Globus pallidus (tissue), 1 donor: ENCODE measurements around the gene ARHGAP24.
"Not testable (repeated sequence)": the region's sequence is repeated elsewhere in the genome, so short reads cannot be mapped to it uniquely, and the experiment has no call there.

ENCODE experiments used
- DNase-seq: peaks from one replicate; pipeline ENCODE4 v3.0.0-alpha.2; 2015; ENCODE audit warnings: low spot score

ARHGAP24 gene

DNA sequence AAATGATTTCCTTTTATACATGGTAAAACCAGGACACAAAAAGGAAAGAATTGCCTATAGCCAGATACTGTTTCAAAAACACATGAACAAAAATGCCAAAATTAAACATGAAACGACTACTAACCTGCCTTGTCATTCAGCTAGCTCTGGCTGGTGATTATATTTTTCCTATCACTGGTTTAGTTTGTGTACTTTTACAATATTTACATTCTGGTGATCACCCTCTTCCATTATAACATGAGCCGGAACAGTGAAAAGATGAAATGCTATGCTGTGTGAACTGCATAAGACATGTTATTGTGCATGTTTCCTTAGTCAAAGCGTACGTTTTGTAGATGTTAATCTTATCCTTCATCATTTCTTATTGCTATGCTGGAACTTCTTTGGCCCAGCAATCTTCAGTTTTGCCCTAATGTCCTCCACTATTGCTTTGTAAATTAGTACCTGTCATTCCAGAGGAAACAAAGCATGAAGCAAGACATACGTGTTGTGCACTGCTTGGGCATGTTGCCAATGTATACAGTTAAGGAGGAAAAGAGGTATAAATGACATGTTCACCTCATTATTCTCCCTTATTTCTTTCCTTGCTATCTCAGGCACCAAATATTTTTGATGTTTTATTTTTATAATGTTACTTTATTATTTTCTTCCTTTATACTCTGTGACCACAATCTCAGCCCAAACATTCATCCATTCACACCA is 386.3 kb downstream of the ARHGAP24 start:
- no peak for DNase-seq

DNA sequence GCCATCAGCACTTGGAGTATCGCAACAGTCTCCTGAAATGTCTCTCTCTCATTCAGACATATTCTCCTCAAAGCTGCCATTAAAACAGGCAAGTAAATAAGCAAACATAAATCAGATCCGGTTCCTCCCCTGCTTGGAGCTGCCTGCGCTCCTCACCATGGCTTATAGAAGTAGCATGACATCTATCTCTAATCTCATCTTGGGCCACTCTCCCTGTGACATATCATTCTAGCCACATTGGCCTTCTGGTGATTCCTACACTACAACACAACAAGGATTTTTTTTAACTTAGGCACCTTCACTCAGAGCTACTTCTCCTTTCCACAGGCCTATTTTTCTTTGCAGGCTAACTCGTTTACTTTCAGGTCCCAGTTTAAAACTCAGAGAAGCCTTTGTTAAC is 387.9 kb downstream of the ARHGAP24 start:
- no peak for DNase-seq

DNA sequence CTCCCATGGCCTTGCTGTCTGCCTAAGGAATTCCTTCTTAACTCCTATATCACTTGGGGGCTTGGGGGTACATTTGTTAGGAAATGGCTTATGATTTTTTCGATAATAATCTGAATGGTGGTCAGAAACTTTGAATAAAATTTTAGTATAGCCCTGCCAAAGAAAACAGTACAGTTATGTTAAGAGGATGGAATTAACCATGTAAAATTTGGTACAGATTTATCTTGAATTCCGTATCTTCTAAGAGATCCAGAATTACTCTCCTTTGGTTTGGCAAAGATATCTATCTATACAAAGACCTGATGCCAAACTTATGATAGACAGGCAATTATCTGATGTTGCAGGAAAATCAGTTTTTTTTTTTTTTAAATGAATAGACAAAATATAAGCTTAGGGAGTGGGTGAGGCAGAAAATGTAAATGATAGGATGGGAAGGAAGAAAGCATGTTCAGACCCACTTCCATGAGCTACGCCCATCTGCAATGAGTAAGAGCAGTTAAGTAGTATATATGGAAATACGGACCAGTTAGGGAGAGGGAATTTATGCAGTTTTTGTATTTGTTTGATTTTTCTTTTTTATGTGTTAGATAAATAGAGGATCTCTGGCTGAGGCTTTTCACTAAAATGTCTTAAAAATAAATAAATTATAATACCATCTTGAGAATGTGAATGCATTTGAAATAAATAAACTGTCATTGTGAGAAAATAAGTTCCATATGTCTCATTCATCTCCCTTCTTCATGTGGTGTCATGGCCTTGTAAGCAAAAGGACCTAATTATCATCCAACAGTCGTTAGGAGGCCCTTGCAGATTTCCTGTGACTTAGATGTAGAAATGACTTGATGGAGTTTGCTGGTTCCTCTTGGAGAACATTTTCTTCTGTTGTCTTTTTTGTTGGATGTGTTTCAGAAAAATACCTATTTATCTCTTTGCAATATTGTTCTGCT is 389.6 kb downstream of the ARHGAP24 start:
- no peak for DNase-seq

DNA sequence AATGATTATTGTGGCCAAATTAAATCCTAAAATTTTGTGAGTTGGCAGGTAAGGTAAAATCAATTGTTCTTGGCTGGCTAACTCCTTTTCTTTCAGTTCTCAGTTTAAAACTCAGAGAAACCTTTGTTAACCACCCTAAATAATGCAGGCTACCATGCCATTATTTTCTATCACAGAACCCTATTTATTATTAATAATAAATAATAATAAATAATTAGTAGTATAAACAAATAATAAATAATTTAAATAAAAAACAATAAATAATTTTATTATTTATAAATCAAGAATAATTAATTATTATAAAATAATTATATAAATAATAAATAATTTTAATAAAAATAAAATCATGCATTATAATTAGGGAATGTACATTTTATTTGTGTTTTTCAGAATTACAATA is 390.3 kb downstream of the ARHGAP24 start:
- no peak for DNase-seq

DNA sequence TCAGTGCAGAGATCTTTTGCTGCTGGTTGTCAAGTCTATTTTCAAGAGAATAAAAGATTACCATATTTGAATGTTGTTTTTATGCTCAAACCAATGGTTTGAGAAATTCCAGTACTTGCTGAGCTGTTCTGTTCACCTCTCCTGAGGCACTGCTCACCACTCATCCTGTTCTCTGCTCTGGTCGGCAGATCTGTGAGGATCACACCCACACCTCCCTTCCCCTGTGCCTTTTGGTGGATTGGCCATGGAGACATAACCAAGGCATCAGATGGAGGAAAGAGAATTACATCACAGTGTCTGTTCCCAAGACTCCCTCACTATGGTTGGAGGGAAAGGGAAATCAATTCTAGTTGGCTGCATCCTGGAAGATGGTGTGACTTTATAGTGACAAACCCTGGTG is 391.6 kb downstream of the ARHGAP24 start:
- DNase-seq = no peak

DNA sequence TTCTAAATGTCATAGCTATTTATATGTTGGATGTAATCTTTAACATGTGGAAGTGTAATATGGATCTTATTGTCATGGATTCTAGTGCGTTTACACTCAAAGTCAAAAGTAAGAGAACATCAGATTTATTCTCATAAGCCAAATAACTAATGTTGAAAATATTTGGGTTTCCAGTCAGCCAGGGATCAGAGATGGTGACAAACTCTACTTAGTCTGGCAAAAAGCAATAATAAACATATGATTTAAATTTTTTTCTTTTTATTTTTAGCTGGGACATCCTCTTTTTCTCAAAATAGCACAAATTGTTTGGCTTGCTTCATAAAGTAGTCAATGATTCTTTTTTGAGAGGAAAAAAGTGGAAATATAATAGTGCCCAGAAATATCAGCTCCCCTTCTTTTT is 392.3 kb downstream of the ARHGAP24 start:
- DNase-seq = no peak

DNA sequence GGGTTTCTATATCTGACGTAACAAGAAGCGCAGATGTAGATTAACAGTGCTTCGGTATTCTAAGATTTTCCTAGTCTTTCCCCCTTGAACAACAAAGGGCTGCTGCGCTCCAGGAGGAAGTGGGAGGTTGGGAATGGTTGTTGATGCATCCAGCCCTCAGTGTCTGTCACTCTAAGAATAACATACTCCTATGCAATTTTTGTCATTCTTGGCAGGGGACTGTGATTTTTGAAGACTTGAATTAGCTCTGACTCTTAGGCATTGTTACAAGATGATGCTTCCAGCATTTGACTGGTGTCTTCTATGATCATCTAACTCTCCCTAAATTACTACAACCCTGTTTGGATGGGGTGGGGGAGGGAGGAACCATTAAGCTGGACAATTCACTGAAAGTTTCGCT is 394.2 kb downstream of the ARHGAP24 start:
- no peak for DNase-seq

DNA sequence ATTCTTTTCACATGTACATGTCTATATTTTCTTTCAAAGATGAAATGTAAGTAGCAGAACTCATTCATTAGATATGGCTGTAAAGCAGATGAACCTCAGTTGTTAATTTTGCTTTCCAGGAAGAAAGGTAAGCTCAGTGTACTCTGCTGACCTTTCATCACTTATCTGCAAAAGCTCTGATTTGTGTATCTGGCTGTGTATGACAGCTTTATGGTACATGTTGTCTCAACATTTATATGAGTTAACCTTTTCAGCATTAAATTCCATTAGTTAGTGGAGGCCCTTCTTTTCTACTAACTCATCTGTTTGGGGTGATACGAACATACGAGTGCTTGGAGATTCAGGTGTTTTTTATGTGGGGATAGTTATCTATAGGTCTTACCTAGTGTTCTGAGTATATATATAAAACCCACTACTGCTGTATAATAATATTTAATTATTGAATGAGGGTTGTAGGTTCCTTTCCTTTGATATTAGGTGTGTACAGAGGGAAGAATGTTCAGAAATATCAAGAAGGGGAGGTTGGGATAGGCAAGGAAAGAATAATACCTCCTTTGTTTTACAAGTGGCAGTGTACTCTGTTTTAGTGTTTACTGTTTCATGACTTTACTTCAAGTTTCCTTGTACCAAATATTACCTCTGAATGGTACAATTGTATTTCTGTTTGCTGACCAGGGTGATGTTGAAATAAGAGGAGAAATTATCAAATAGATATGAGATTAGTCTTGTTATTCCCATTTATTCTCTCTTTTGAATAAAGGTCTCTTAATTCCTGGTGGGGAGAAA is 395.5 kb downstream of the ARHGAP24 start:
- DNase-seq = no peak

DNA sequence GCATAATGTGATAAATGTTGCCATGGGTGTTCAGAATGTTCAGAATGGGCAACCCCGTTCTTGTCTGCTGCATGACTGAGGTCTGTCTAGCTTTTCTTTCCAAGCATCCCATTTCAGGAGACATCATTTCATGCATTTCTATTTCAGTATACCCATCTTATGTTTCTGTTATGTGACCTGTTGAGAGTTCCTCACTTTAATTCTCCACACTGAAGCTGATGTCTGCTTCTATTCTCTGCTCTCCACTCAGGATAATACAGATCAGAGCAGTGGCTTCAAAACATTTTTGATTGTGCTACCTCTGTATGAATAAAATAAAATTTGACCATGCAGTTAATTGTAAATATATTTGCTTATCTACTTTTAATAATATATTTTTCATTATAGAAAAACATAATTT is 398.6 kb downstream of the ARHGAP24 start:
- DNase-seq = no peak

DNA sequence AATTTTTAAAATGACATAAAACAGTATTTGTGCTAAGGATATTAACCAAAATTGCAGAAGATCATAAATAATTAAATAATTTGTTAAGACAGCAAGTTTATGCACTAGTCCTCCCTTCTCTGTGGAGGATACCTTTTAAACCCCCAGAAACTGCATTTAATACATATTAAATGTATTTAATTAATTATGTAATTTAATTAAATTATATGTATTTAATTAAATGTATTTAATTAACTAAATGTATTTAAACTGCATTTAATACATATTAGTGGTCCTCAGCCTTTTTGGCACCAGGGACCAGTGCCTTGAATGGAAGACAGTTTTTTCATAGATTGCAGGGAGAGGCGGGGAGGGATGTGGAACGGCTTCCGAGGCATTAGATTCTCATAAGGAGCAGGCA is 404.6 kb downstream of the ARHGAP24 start:
- DNase-seq = no peak

DNA sequence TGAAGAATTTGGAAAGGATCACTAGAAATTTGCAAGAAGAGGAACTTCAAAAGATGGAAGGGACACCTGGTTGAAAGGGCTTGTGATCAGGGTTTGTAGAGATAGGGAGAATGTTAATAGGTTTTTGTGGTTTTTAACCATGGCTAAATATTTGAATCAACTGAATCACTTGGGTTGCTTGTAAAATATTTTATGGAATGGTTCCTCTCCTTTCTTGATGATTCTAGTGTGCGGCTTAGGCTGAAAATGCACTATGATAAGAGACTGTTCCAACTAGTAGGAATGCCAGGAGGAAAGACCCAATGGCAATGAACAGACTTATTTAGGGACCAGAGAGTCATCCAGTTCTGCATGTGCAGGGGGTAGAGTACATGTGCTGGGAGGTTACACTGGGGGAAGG is 408.2 kb downstream of the ARHGAP24 start:
- no peak for DNase-seq

DNA sequence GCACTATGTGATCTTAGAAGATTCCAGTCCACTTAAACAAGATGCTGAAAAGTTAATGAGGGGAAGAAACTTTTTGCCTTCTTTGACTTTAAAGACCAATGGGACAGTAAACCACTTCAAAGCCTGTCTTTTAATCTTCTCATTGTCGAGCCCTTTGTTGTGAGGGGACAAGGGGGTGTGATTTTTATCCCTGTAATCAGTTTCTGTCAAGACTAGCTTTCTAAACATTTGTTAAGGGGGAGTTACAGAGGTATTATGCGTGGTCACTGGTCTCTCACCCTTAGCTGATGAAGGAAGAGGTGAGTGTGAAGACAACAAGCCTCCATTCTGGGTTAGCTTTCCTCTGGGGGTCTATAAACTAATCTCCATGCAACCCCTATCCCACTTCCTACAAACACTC is 409.3 kb downstream of the ARHGAP24 start:
- no peak for DNase-seq

DNA sequence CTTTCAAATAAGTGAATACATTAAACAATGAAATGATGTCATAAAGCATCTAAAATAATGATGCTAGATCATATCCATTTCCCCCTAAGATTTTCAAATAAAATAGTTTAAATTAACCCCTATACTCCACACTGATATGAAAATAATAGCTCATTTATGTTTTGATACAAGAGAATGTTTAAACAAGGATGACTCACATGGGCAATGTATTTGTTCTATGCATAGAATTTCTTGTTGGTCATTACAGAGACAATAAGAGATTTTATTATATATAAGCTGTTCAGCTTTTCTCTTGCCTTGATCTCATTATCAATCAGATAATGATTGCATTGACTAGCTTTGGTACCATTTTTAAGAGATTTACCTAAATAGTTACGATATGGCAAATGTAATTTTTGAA is 411.7 kb downstream of the ARHGAP24 start:
- DNase-seq = no peak

DNA sequence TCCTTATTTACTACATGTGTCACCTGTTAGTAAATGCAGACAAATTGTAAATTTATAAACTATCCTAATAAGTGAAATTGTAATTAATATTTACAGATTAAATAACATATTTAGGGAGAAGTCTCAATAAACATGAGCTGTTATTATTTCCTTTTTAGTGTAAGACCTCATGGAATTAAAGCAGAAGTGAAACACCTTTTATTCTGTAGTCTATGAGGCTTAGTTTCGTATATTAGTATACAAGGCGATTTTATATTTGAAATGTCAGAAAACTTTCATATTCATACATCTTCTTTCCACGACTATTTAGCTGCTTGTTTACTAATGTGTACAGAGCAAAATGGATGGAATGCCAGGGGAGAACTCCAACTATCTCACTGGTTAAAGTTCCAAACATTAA is 414.4 kb downstream of the ARHGAP24 start:
- DNase-seq = no peak

DNA sequence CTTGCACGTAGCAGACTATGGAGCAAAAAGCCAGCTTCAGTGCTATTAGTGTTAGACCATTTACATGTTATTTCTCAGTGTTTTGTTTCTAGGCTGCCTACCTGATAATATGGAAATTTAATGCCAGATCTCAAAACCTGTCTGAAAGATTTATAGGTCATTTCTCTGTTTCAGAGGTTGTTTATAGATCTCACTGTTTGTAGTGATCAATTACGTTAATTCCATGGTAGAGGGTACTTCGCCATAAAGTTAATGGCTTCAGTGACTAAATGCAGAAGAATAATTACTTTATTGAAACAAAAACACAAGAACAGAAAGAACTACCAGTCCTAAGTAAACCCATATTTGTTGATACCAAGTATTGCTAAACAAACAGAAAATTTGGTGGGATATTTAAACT is 420.8 kb downstream of the ARHGAP24 start:
- no peak for DNase-seq

DNA sequence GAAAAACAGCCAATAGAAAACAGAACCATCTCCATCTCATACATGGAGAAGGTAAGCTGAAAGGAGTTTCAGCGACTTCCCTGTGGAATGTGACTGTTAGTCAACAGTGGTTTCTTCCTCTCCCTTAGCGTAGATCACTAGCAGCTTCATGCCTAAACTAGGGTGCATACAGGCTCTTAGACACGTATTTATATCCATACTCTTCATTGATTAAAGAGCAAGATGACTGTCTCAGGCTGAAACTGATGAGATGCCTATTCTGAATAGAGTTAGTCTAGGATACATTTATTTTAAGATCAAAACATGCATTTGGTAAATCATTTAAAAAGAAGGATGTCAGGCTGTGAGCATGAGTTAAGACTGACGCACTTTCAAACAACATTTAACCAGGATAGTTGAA is 423.3 kb downstream of the ARHGAP24 start:
- no peak for DNase-seq

DNA sequence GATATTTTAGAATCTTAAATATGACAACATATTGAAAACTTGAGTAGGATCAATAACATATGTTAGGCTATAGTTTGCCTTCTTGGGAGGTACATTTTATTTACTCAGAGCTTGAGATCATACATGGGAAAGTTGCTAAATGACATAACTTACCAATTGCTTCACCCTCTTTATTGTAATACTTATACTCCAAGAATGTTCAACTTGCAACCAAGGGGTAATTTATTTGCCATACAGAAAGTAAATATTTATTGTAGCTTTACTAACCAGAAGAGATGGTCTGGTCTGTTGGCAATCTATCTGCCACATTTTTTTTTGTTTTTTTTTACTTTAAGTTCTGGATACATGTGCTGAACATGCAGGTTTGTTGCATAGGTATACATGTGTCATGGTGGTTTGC is 426.6 kb downstream of the ARHGAP24 start:
- no peak for DNase-seq

DNA sequence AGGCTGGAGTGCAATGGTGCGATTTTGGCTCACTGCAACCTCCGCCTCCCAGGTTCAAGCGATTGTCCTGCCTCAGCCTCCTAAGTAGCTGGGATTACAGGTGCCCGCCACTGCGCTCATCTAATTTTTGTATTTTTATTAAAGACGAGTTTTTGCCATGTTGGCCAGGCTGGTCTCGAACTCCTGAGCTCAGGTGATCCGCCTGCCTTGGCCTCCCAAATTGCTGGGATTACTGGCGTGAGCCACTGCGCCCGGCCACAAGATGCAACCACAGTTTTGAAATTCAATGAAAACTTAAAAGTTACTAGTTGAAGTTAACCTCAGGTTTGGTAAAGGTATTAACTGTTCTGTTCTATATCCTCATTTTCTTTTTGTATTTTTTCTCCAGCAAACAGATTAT is 427.7 kb downstream of the ARHGAP24 start:
- DNase-seq = not testable (repeated sequence)

DNA sequence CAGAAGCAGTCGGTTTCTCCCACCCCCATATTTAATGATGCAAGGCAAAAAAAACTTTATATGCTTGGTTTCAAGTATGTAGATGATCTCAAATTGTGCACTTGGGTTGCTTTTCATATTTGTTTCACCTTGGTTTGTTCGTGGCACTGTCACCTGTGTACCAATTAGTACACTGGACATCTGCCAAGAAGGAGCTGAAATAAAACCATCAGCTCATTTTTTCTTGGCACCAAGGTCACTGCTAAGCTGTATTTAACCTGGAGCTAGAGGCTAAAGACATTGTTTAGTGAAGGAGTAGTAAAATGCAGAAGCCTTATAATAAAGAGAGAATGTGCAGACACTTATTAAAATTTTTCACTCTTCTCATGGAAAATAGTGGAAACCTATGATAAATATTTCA is 430.8 kb downstream of the ARHGAP24 start:
- no peak for DNase-seq

DNA sequence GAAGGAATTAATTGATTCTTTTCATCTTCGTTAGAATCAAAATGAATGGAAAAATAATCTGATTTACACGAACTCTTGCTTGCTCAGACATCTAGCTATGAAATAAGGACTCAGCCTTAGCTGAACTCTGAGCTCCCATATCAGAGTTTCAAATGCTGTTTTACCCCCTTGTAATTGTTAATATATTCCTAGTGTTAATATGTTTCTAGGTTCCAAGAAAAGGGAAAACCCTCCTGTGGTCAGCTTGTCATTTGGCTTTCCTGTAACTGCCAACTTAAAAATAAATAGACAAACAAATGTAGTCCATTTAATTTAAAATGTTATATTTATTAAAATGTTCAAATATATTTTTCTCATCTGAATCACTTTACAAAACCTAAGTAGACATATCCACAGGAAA is 432.1 kb downstream of the ARHGAP24 start:
- no peak for DNase-seq

DNA sequence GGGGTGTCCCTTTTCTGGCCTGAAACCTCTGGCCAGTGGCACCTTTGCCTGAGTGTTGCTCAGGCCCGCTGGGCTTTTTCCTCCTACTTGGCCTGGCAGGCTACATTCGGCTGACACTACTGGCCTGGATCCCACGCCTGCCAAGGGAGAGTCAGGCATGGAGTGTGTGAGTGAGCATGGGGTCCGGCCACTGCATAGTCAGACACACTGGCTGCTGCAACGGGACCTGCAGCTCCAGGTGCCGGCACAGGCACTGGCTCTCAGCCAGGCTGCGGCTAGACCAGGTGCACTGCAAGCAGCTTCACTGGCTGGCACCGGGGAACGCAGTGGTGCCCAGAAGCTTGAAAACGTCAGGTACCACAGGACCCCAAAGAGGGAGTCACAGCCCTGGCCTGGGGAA is 434.9 kb downstream of the ARHGAP24 start:
- no peak for DNase-seq

DNA sequence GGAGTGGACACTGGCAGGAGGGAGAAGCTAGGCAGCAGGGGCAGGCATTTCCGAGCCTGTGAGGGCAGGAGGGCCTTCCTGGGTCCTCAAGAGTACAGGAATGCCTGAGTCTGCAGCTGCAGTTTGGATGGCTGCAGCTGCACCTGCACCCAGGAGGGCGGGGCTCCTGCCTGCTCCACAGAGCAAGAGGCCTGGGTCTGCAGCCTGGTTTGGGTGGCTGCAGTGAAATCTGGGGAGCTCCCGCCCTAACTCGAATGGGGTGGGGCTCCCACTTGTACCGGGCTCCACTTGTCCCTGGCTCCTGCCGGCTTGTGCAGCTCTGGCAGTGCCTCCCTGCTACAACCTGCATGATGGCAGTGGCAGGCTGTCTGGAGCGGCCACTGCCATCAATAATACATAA is 436.0 kb downstream of the ARHGAP24 start:
- no peak for DNase-seq
